Mesendoderm (in vitro differentiated cells): ENCODE results near the gene CSTB.
A peak's percentile ranks its signal among the peaks of the same experiment; 100 is the strongest.

Experiments
- DNase-seq: peaks from one replicate; pipeline ENCODE4 v3.0.0; 2013
- H2AK5ac ChIP-seq: 2 replicates; pipeline ENCODE4 v1.6.1; 2013; ENCODE audit warnings: low read length, inconsistent platforms
- H2BK120ac ChIP-seq: 2 replicates; pipeline ENCODE4 v1.6.1; 2013; ENCODE audit warnings: low read depth, mild to moderate bottlenecking, low read length, moderate library complexity, mixed read lengths
- H2BK15ac ChIP-seq: replicated peaks from 2 replicates; pipeline ENCODE4 v1.6.1; 2013; ENCODE audit warnings: low read depth, mild to moderate bottlenecking, moderate library complexity
- H2BK5ac ChIP-seq: 2 replicates; pipeline ENCODE4 v1.6.1; 2013; ENCODE audit warnings: low read length, inconsistent platforms
- H3K18ac ChIP-seq: 2 replicates; pipeline ENCODE4 v1.6.1; 2013; ENCODE audit warnings: mild to moderate bottlenecking, low read length, mixed read lengths
- H3K23ac ChIP-seq: one replicate; pipeline ENCODE4 v1.6.1; 2013; ENCODE audit warnings: low read length
- H3K27ac ChIP-seq: 2 replicates; pipeline ENCODE4 v1.5.1; 2013; ENCODE audit warnings: low read depth, mild to moderate bottlenecking, inconsistent platforms, low read length, moderate library complexity
- H3K27me3 ChIP-seq: 2 replicates; pipeline ENCODE4 v1.6.1; 2013; ENCODE audit warnings: low read length, control low read depth, mild to moderate bottlenecking, inconsistent platforms; ENCODE audit not compliant: insufficient read depth, poor library complexity
- H3K36me3 ChIP-seq: 2 replicates; pipeline ENCODE4 v1.6.1; 2013; ENCODE audit warnings: low read length, inconsistent platforms; ENCODE audit not compliant: control insufficient read depth, insufficient read depth
- H3K4ac ChIP-seq: one replicate; pipeline ENCODE4 v1.6.1; 2013; ENCODE audit warnings: low read depth, mild to moderate bottlenecking, low read length, moderate library complexity
- H3K4me1 ChIP-seq: 2 replicates; pipeline ENCODE4 v1.6.1; 2013; ENCODE audit warnings: low read depth, low read length, inconsistent platforms; ENCODE audit not compliant: control insufficient read depth
- H3K4me2 ChIP-seq: 2 replicates; pipeline ENCODE4 v1.6.1; 2013; ENCODE audit warnings: low read length
- H3K4me3 ChIP-seq: 2 replicates; pipeline ENCODE4 v1.5.1; 2013; ENCODE audit warnings: mild to moderate bottlenecking, low read length
- H3K56ac ChIP-seq: one replicate; pipeline ENCODE4 v1.6.1; 2013; ENCODE audit warnings: low read length
- H3K79me1 ChIP-seq: 2 replicates; pipeline ENCODE4 v1.6.1; 2013; ENCODE audit warnings: low read length, inconsistent platforms
- H3K79me2 ChIP-seq: 2 replicates; pipeline ENCODE4 v1.6.1; 2013; ENCODE audit warnings: mild to moderate bottlenecking, low read length; ENCODE audit not compliant: control insufficient read depth, insufficient read depth
- H3K9ac ChIP-seq: 2 replicates; pipeline ENCODE4 v1.6.1; 2013; ENCODE audit warnings: low read length, inconsistent platforms
- H4K5ac ChIP-seq: one replicate; pipeline ENCODE4 v1.6.1; 2013; ENCODE audit warnings: low read length
- H4K8ac ChIP-seq: one replicate; pipeline ENCODE4 v1.6.1; 2013; ENCODE audit warnings: low read depth, mild to moderate bottlenecking, control low read depth, low read length, moderate library complexity
- WGBS: extraction: QIAGEN DNeasy Blood & Tissue Kit; methylation state at CpG from one replicate; pipeline ENCODE4 v1.1.7; 2013; ENCODE audit warnings: low lambda C conversion rate, missing lambda C conversion rate; ENCODE audit not compliant: insufficient coverage; ENCODE audit errors: extremely low coverage; 5-methylcytosine and 5-hydroxymethylcytosine counted together

The CSTB gene

DNA sequence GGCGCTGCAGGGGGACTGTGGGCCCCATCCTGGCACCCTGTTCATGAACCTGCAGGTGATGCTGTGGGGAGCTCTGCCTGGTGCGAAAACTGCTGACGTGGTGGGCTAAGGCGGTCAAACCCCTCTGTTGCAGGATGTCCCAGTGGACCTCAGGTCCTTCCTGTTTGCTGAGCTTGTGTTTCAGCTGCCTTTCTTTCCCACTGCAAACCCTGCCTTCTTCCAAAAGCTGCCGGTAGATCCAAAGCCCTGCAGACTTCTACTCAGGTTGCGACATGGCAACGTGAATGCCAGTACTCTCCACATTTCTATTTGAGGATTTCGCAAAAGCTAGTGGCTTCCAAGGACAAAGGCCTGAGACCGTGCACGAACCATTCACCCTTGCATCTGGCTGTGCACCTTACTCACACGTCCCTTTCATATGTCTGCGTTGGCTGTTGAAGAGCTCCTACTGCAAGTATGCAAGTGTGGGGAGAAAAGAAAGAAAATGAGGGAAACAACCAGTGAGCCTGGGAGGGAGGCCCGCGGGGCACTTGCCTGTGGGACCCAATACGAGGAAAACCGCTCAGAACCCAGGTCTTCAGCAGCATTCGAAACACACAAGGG lies 7.1 kb upstream of the CSTB start:
- no peak overlapping the region for H3K4ac ChIP-seq
- H3K23ac ChIP-seq = no peak overlapping the region
- no CpG with 5 or more reads among the region's 17 CpGs for WGBS
- H3K4me3 ChIP-seq = no peak overlapping the region
- H2BK120ac ChIP-seq = no peak overlapping the region
- no peaks in the 10 kb centered on the region for H3K79me1 ChIP-seq
- no peaks in the 10 kb centered on the region for H3K79me2 ChIP-seq
- no peak overlapping the region for H2AK5ac ChIP-seq
- H3K9ac ChIP-seq = no peak overlapping the region
- H2BK15ac ChIP-seq = no peak overlapping the region
- H3K27ac ChIP-seq = no peak overlapping the region
- no peaks in the 10 kb centered on the region for H3K36me3 ChIP-seq
- no peaks in the 10 kb centered on the region for H3K4me1 ChIP-seq
- no peak for DNase-seq
- no peak overlapping the region for H3K18ac ChIP-seq
- no peak overlapping the region for H4K5ac ChIP-seq
- no peak overlapping the region for H3K4me2 ChIP-seq
- H3K56ac ChIP-seq = no peak overlapping the region
- no peaks in the 10 kb centered on the region for H3K27me3 ChIP-seq
- H4K8ac ChIP-seq = no peak overlapping the region
- no peak overlapping the region for H2BK5ac ChIP-seq

DNA sequence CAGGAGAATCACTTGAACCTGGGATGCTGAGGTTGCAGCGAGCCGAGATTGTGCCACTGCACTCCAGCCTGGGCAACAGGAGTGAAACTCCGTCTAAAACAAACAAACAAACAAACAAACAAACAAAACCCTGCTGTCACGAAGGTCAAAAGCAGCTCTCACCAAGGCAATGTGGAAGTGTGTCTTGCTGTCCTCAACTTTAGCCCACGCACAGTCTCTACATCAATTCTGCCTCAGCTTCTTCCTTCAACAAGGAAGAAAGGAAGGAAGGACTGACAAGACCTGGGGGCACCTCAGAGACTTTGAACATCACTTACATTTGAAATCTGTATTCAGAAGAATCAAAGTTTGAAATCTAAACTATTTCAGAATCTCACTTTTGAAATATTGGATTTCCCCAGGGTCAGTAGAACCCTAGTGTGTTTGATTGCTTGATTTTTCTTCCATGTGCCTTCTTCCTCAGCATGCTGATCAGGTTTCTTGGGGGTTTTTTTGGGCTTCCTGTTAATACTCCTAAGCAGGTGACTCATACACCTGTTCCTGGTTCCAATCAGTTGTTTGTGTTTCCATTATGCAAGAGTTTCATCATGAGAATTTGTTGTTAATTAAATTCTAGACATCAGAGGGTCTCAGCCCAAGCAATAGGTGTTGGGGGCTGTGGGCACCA lies 6.5 kb upstream of the CSTB start:
- Histone ChIP-seq H4K8ac (no peak overlapping the region), H2BK5ac (no peak overlapping the region)
- WGBS = no CpG with 5 or more reads among the region's 5 CpGs

DNA sequence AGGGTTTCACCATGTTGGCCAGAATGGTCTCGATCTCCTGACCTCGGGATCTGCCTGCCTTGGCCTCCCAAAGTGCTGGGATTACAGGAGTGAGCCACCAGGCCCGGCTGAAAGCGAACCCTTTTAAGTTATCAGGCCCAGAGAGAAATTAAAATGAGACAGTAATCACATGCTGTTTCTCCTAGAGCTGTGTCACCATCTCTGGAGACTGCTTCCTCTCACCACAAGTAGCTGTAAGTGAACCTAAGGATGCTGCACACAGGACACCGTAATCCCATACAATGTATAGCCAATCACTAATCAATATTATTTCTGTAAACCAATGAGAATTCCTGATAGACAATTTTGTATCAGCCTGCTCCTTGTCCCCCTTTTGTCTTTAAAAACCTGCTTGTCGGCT lies 5.7 kb upstream of the CSTB start:
- Histone ChIP-seq H3K23ac (no peak overlapping the region), H2BK15ac (no peak overlapping the region), H3K4me3 (no peak overlapping the region), H3K56ac (no peak overlapping the region), H3K27me3 (no peaks in the 10 kb centered on the region), H3K4me2 (no peak overlapping the region), H2BK5ac (no peak overlapping the region), H3K79me2 (no peaks in the 10 kb centered on the region), H2BK120ac (no peak overlapping the region), H3K18ac (no peak overlapping the region), H3K27ac (no peak overlapping the region), H3K4me1 (no peaks in the 10 kb centered on the region), H3K9ac (no peak overlapping the region), H3K79me1 (no peaks in the 10 kb centered on the region), H3K36me3 (no peaks in the 10 kb centered on the region), H4K5ac (no peak overlapping the region), H2AK5ac (no peak overlapping the region), H4K8ac (no peak overlapping the region), H3K4ac (no peak overlapping the region)
- WGBS = no CpG with 5 or more reads among the region's 6 CpGs
- no peak for DNase-seq

More for the DNA sequence above, 6.5 kb upstream of the CSTB start:
- H3K56ac ChIP-seq = no peak overlapping the region
- no peak overlapping the region for H2BK15ac ChIP-seq
- no peak overlapping the region for H3K4ac ChIP-seq
- H3K4me1 ChIP-seq = no peaks in the 10 kb centered on the region
- no peak overlapping the region for H3K4me3 ChIP-seq
- H3K36me3 ChIP-seq = no peaks in the 10 kb centered on the region
- no peak overlapping the region for H4K5ac ChIP-seq
- no peaks in the 10 kb centered on the region for H3K79me2 ChIP-seq
- no peak overlapping the region for H3K27ac ChIP-seq
- no peak overlapping the region for H2AK5ac ChIP-seq
- H3K23ac ChIP-seq = no peak overlapping the region
- DNase-seq = no peak
- H3K18ac ChIP-seq = no peak overlapping the region
- no peak overlapping the region for H3K9ac ChIP-seq
- H2BK120ac ChIP-seq = no peak overlapping the region
- no peaks in the 10 kb centered on the region for H3K27me3 ChIP-seq
- H3K79me1 ChIP-seq = no peaks in the 10 kb centered on the region
- H3K4me2 ChIP-seq = no peak overlapping the region

- no peak overlapping the region for H4K5ac ChIP-seq
- no peak overlapping the region for H3K4me3 ChIP-seq
- no peaks in the 10 kb centered on the region for H3K27me3 ChIP-seq
- H3K23ac ChIP-seq = no peak overlapping the region
- H3K27ac ChIP-seq = no peak overlapping the region
- no peaks in the 10 kb centered on the region for H3K4me1 ChIP-seq
- H3K9ac ChIP-seq = no peak overlapping the region
- no peak overlapping the region for H2AK5ac ChIP-seq
- peaks cover 6% of the 10 kb centered on the region for H3K79me1 ChIP-seq
- no peaks in the 10 kb centered on the region for H3K36me3 ChIP-seq
- H3K79me2 ChIP-seq = peaks cover 8% of the 10 kb centered on the region
- no CpG with 5 or more reads among the region's 5 CpGs for WGBS
- H2BK120ac ChIP-seq = no peak overlapping the region
- H3K56ac ChIP-seq = no peak overlapping the region
- H3K4me2 ChIP-seq = no peak overlapping the region
- no peak overlapping the region for H4K8ac ChIP-seq
- no peak overlapping the region for H2BK15ac ChIP-seq
- no peak overlapping the region for H2BK5ac ChIP-seq
- H3K4ac ChIP-seq = no peak overlapping the region
- no peak for DNase-seq
- H3K18ac ChIP-seq = no peak overlapping the region
These were observed 3.6 kb upstream of the CSTB start for GRCh38 chr21:43779660-43780059.

- Histone ChIP-seq H3K4me2 (no peak overlapping the region), H3K4me1 (no peaks in the 10 kb centered on the region)
These were observed 2.6 kb upstream of the CSTB start for GRCh38 chr21:43778469-43779335.

More at GRCh38 chr21:43778469-43779335, 2.6 kb upstream of the CSTB start:
- Histone ChIP-seq H2BK15ac (no peak overlapping the region), H3K4ac (no peak overlapping the region), H3K4me3 (no peak overlapping the region), H3K23ac (no peak overlapping the region), H2BK5ac (no peak overlapping the region), H3K9ac (no peak overlapping the region), H2AK5ac (no peak overlapping the region), H3K27me3 (no peaks in the 10 kb centered on the region), H3K79me2 (peaks cover 10% of the 10 kb centered on the region), H4K5ac (no peak overlapping the region), H3K27ac (no peak overlapping the region), H3K56ac (no peak overlapping the region), H3K79me1 (peaks cover 8% of the 10 kb centered on the region), H4K8ac (no peak overlapping the region), H3K36me3 (no peaks in the 10 kb centered on the region), H3K18ac (no peak overlapping the region), H2BK120ac (no peak overlapping the region)
- peak; percentile 31 for DNase-seq
- no CpG with 5 or more reads among the region's 20 CpGs for WGBS
